Right hindlimb (tissue), 1 donor: ENCODE measurements around the gene SLC66A2.

ENCODE experiments used
- DNase-seq: peaks from one replicate; pipeline ENCODE4 v3.0.0-alpha.2; 2018

SLC66A2 gene

GRCh38 chr18:79917169-79917852 is 34.1 kb downstream of the SLC66A2 start:
- DNase-seq = no peak

- DNase-seq = no peak
Observed at GRCh38 chr18:79916546-79917168, 34.8 kb downstream of the SLC66A2 start.

- DNase-seq = no peak
Observed at GRCh38 chr18:79916128-79916494, 35.3 kb downstream of the SLC66A2 start.

GRCh38 chr18:79915161-79916127 is 36.0 kb downstream of the SLC66A2 start:
- DNase-seq = no peak

- no peak for DNase-seq
Observed at GRCh38 chr18:79914614-79915160, 36.8 kb downstream of the SLC66A2 start.

GRCh38 chr18:79912994-79913831 is 38.2 kb downstream of the SLC66A2 start:
- no peak for DNase-seq

- no peak for DNase-seq
Observed at GRCh38 chr18:79912409-79912991, 39.0 kb downstream of the SLC66A2 start.

GRCh38 chr18:79911344-79912270 is 39.8 kb downstream of the SLC66A2 start:
- DNase-seq = peak; percentile 69

GRCh38 chr18:79910563-79911343 is 40.7 kb downstream of the SLC66A2 start:
- no peak for DNase-seq

GRCh38 chr18:79906706-79907105 is 44.7 kb downstream of the SLC66A2 start:
- DNase-seq = no peak

GRCh38 chr18:79905993-79906392 is 45.5 kb downstream of the SLC66A2 start:
- DNase-seq = no peak

GRCh38 chr18:79905389-79905911 is 46.0 kb downstream of the SLC66A2 start:
- no peak for DNase-seq

GRCh38 chr18:79904357-79905147 is 46.9 kb downstream of the SLC66A2 start:
- no peak for DNase-seq

GRCh38 chr18:79903787-79904356 is 47.6 kb downstream of the SLC66A2 start:
- no peak for DNase-seq

- DNase-seq = no peak
Observed at GRCh38 chr18:79903071-79903635, 48.3 kb downstream of the SLC66A2 start.

GRCh38 chr18:79902640-79903039 is 48.8 kb downstream of the SLC66A2 start:
- DNase-seq = no peak

- no peak for DNase-seq
Observed at GRCh38 chr18:79902075-79902474, 49.4 kb downstream of the SLC66A2 start.

GRCh38 chr18:79901665-79902064 is 49.8 kb downstream of the SLC66A2 start:
- DNase-seq = no peak
